Epithelial cell of proximal tubule (primary cell): ENCODE results near the gene CD59. TPM values are rescaled to one million over a fixed set of nuclear protein-coding genes. Genes with fewer than 3 reads are reported as not detected.

Source experiments
- DNase-seq: peaks from one replicate; pipeline ENCODE4 v3.0.0-alpha.2; 2011; ENCODE audit warnings: low read depth
- H3K4me3 ChIP-seq: 2 replicates; pipeline ENCODE4 v1.5.1; 2011; ENCODE audit warnings: low read depth, mild to moderate bottlenecking, low read length
- CTCF ChIP-seq: conservative IDR thresholded peaks from 2 replicates; pipeline ENCODE4 v1.5.1; 2012; ENCODE audit warnings: low read depth, mild to moderate bottlenecking, low read length
- total RNA-seq: library from RNA; depleted of rRNA; stranded (reverse); fragments of >200 nt; gene quantifications from 2 replicates; pipeline ENCODE4 v1.2.3, GENCODE V29; 2015

CD59 gene
- total RNA-seq, 1 donor from 2014 or later, result 615 TPM

DNA sequence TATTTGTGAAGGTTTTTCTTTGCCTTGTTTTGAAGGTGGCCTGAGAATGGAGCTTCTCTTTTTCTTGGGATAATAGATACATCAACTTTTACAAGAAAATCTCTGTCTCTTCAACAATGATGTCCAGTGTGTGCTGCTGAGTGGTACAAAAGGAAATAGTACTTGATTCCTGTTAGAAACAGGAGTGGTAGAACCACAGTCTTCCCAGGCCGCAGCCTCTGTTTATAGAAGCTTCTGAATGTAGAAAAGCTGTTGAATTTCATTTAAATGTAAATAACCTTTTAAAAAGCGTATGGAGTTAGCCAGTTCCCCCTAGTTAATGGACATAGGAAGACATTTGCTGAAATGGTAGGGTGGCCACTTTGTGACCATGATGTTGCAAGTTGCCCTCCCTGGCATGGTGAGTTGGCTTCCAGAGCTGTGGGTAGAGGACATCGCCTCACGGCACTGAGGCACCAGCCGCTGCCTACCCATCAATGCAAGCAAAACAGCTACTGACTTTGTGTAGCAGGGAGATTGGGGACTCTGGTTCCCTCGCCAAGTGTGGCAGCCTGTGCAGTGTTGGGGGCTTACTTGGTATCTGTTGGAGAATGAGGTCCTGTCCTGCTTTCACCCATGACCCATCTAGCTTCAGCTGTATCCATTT, 67.1 kb downstream of the CD59 start:
- no peak for DNase-seq
- TF ChIP-seq CTCF, result no peak

GRCh38 chr11:33668468-33668825, 67.8 kb downstream of the CD59 start:
- no peak for TF ChIP-seq CTCF
- DNase-seq, result no peak
- H3K4me3 ChIP-seq, result no peak overlapping the region

More for the DNA sequence above, 67.1 kb downstream of the CD59 start:
- H3K4me3 ChIP-seq, result no peak overlapping the region

DNA sequence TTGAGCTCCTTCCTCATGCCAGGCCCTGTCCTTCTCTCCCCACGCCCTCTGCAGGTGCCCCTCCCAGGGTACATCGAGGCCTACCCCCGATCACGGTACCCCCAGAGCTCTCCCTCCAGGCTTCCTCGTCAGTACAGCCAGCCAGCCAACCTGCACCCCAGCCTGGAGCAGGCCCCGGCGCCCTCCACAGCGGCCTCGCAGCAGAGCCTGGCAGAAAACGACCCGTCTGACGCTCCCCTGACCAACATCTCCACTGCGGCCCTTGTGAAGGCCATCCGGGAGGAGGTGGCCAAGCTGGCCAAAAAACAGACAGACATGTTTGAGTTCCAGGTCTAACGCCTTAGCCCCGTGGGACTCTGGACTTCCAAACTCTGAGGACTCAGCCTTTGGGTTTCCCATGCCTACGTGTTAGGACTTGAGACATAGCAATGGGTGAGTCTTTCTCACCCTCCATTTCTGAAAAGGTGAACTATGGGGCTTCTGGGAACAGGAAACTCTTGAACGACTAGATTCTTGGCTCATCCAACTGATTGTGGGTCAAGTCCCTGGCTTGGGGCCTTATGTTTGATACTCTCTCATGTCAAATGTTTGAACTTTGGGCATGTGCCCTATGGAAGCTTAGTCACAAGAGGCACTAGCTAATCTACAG, 68.3 kb downstream of the CD59 start:
- no peak overlapping the region for H3K4me3 ChIP-seq
- no peak for DNase-seq
- no peak for TF ChIP-seq CTCF

DNA sequence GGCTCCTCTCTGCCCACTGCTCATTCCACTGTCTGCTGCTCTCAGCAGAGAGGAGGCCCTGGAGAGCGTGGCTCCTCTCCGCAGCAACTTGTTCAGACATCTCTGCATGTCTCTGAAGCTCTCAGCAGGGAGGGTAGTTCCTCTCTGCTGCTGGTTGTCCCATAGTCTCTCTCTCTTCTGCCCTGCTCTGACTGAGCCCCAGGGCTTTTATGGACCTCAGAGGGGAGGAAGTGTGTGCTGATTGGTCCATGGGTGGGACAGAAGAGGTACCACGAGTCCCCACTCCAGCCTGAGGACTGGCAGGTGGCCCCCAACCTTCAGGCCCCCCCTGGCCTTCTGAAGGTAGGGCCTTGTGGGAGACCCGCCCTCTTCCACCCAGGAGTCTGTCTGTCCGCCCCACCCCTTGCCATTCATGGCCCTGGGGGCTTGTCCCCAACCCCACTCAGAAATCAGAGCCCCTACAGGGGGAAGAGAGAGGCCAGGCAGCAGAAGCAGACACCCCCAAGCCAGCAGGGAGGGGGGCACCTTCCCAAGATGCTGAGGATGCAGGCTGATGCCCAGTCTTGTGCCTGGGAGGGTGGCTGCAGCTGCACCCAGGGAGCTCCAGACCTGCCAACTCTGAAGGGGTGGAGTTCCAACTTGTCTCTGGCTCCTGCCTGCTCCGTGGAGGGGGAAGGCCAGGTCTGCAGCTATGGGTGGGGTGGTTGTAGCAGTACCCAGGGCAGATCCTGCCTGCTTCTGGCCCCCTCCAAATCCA, 70.7 kb downstream of the CD59 start:
- no peak for TF ChIP-seq CTCF
- DNase-seq, result no peak
- no peak overlapping the region for H3K4me3 ChIP-seq

GRCh38 chr11:33664827-33665226, 71.4 kb downstream of the CD59 start:
- no peak overlapping the region for H3K4me3 ChIP-seq
- no peak for DNase-seq
- no peak for TF ChIP-seq CTCF

DNA sequence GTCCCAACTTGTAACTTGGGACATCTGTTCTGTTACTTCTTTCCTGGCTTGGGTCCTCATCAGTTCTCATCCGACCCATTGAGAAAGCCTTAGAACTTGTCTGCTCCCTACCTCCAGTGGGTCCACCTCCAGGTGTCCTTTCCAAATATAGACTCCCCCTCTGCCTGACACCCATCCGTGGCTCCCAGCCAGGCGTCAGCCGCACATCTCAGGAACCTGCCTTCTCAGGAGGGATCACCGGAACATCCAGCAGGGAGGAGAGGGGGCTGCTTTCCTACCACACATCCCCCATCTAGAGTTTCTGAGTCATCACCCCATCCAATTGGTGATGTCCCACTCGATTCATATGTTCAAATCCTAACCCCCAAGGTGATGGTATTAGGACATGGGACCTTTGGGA, 72.1 kb downstream of the CD59 start:
- no peak overlapping the region for H3K4me3 ChIP-seq
- TF ChIP-seq CTCF, result no peak
- no peak for DNase-seq
